Neural progenitor cell (in vitro differentiated cells): ENCODE results near the gene EXT2. TPM values are rescaled to one million over a fixed set of nuclear protein-coding genes. Genes with fewer than 3 reads are reported as not detected.

Source experiments
- DNase-seq: peaks from one replicate; pipeline ENCODE4 v3.0.0-alpha.2; 2016; ENCODE audit warnings: low spot score
- H2AFZ ChIP-seq: fragments of 200-600 bp; sonication (generic); replicated peaks from 2 replicates; pipeline ENCODE4 v1.6.1; 2016; ENCODE audit warnings: antibody characterized with exemption
- H3F3A ChIP-seq: fragments of 200-600 bp; sonication (generic); 2 replicates; pipeline ENCODE4 v1.6.1; 2016; ENCODE audit warnings: antibody characterized with exemption, low read depth
- H3K27ac ChIP-seq: fragments of 200-600 bp; sonication (generic); 2 replicates; pipeline ENCODE4 v1.5.1; 2016; ENCODE audit warnings: mild to moderate bottlenecking
- H3K27me3 ChIP-seq: fragments of 200-600 bp; sonication (generic); 2 replicates; pipeline ENCODE4 v1.6.1; 2016; ENCODE audit warnings: mild to moderate bottlenecking, moderate library complexity
- H3K36me3 ChIP-seq: fragments of 200-600 bp; sonication (generic); 2 replicates; pipeline ENCODE4 v1.5.1; 2016
- H3K4me1 ChIP-seq: fragments of 200-600 bp; sonication (generic); 2 replicates; pipeline ENCODE4 v1.6.1; 2016; ENCODE audit warnings: mixed run types
- H3K4me2 ChIP-seq: fragments of 200-600 bp; sonication (generic); 2 replicates; pipeline ENCODE4 v1.6.1; 2016
- H3K4me3 ChIP-seq: fragments of 200-600 bp; sonication (generic); 2 replicates; pipeline ENCODE4 v1.5.1; 2016
- H3K79me2 ChIP-seq: fragments of 200-600 bp; sonication (generic); 2 replicates; pipeline ENCODE4 v1.6.1; 2016; ENCODE audit warnings: low read depth
- H3K9ac ChIP-seq: fragments of 200-600 bp; sonication (generic); 2 replicates; pipeline ENCODE4 v1.6.1; 2016
- H3K9me3 ChIP-seq: fragments of 200-600 bp; sonication (generic); 2 replicates; pipeline ENCODE4 v1.5.1; 2016; ENCODE audit warnings: low read depth
- H4K20me1 ChIP-seq: fragments of 200-600 bp; sonication (generic); 2 replicates; pipeline ENCODE4 v1.6.1; 2016; ENCODE audit warnings: low read depth
- H3K27ac Mint-ChIP-seq: 3 replicates; pipeline ENCODE4 v1.8.0; 2021; ENCODE audit warnings: mixed read lengths
- H3K27me3 Mint-ChIP-seq: 2 replicates; pipeline ENCODE4 v1.8.0; 2022; ENCODE audit warnings: low read depth, mild to moderate bottlenecking, inconsistent platforms, moderate library complexity, mixed read lengths; ENCODE audit not compliant: insufficient read depth
- H3K36me3 Mint-ChIP-seq: 3 replicates; pipeline ENCODE4 v1.8.0; 2021; ENCODE audit warnings: mixed read lengths
- H3K4me1 Mint-ChIP-seq: 3 replicates; pipeline ENCODE4 v1.8.0; 2021; ENCODE audit warnings: mixed read lengths
- H3K4me3 Mint-ChIP-seq: 3 replicates; pipeline ENCODE4 v1.8.0; 2021; ENCODE audit warnings: mild to moderate bottlenecking, moderate library complexity, mixed read lengths
- H3K9me3 Mint-ChIP-seq: 3 replicates; pipeline ENCODE4 v1.8.0; 2020; ENCODE audit warnings: mixed read lengths
- EZH2 ChIP-seq: fragments of 200-600 bp; sonication (generic); IDR thresholded peaks from 2 replicates; pipeline ENCODE4 v1.6.1; 2017; ENCODE audit warnings: antibody characterized with exemption, mild to moderate bottlenecking, moderate library complexity
- EZH2phosphoT487 ChIP-seq: fragments of 200-600 bp; sonication (generic); IDR thresholded peaks from 2 replicates; pipeline ENCODE4 v1.6.1; 2017; ENCODE audit warnings: antibody characterized with exemption
- total RNA-seq: library from RNA; depleted of rRNA; stranded (reverse); fragments of >200 nt; gene quantifications from 2 replicates; pipeline ENCODE4 v1.2.3, GENCODE V29; 2015; ENCODE audit warnings: low replicate concordance
- TF ChIP-seq, protein P1 (sequence below): fragments of 200-600 bp; sonication (generic); IDR thresholded peaks from 2 replicates; pipeline ENCODE4 v1.5.1; 2017; ENCODE audit warnings: antibody characterized with exemption, mild to moderate bottlenecking

EXT2 gene
- total RNA-seq, 1 donor from 2014 or later: 70.4 TPM

DNA sequence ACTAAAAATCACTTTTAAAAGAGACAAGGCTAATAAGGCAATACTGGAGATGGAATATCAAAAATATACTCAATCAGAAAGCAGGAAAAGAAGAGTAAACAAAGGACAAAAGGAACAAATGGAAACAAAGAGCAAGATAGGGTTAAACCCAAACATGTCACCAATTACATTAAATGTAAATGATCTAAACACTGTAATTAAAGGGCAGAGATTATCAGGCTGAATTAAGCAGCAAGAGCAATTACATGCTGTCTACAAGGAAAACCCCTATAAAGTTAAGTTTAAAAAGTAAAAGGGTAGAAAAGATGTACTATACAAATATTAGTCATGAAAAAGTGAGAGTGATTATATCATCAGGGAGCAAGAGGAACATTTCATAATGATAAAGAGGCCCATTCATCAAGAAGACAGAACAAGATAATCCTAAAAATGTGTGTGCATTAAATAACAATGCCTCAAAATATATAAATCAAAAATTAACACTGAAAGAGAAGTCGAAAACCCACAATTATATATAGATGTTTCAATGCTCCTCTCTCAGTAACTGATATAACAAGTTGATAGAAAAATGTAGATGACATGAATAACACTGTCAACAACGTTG lies 157.6 kb downstream of the EXT2 start:
- TF ChIP-seq EZH2phosphoT487 (no peak), EZH2 (no peak)
- TF ChIP-seq, protein P1, sequence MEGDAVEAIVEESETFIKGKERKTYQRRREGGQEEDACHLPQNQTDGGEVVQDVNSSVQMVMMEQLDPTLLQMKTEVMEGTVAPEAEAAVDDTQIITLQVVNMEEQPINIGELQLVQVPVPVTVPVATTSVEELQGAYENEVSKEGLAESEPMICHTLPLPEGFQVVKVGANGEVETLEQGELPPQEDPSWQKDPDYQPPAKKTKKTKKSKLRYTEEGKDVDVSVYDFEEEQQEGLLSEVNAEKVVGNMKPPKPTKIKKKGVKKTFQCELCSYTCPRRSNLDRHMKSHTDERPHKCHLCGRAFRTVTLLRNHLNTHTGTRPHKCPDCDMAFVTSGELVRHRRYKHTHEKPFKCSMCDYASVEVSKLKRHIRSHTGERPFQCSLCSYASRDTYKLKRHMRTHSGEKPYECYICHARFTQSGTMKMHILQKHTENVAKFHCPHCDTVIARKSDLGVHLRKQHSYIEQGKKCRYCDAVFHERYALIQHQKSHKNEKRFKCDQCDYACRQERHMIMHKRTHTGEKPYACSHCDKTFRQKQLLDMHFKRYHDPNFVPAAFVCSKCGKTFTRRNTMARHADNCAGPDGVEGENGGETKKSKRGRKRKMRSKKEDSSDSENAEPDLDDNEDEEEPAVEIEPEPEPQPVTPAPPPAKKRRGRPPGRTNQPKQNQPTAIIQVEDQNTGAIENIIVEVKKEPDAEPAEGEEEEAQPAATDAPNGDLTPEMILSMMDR: no peak
- no peak overlapping the region for H3K4me2 ChIP-seq
- H3K79me2 ChIP-seq: no peaks in the 10 kb centered on the region
- no peaks in the 10 kb centered on the region for H3K27me3 ChIP-seq
- H3K9me3 ChIP-seq: peaks cover 11% of the 10 kb centered on the region
- H2AFZ ChIP-seq: no peak overlapping the region
- Mint-ChIP-seq H3K27ac (no peak overlapping the region), H3K36me3 (peaks cover 25% of the 10 kb centered on the region), H3K27me3 (peaks cover 3% of the 10 kb centered on the region), H3K4me1 (no peaks in the 10 kb centered on the region), H3K9me3 (peaks cover 24% of the 10 kb centered on the region), H3K4me3 (no peak overlapping the region)
- peaks cover 13% of the 10 kb centered on the region for H3K36me3 ChIP-seq
- no peak for DNase-seq
- H3K4me1 ChIP-seq: no peaks in the 10 kb centered on the region
- H4K20me1 ChIP-seq: no peaks in the 10 kb centered on the region
- no peaks in the 10 kb centered on the region for H3F3A ChIP-seq
- no peak overlapping the region for H3K27ac ChIP-seq
- H3K4me3 ChIP-seq: no peak overlapping the region
- no peak overlapping the region for H3K9ac ChIP-seq

- Histone ChIP-seq H3K27me3 (no peaks in the 10 kb centered on the region), H3K9me3 (peaks cover 11% of the 10 kb centered on the region), H3F3A (no peaks in the 10 kb centered on the region), H3K4me2 (no peak overlapping the region), H3K79me2 (no peaks in the 10 kb centered on the region), H3K4me3 (no peak overlapping the region), H3K36me3 (peaks cover 13% of the 10 kb centered on the region), H2AFZ (no peak overlapping the region), H3K9ac (no peak overlapping the region), H3K27ac (no peak overlapping the region), H3K4me1 (peaks cover 14% of the 10 kb centered on the region), H4K20me1 (no peaks in the 10 kb centered on the region)
- peaks cover 16% of the 10 kb centered on the region for H3K36me3 Mint-ChIP-seq
- H3K4me1 Mint-ChIP-seq: peaks cover 15% of the 10 kb centered on the region
- DNase-seq: no peak
- no peak overlapping the region for H3K4me3 Mint-ChIP-seq
- H3K27ac Mint-ChIP-seq: no peak overlapping the region
- TF ChIP-seq EZH2 (no peak), EZH2phosphoT487 (no peak)
- TF ChIP-seq, protein P1: no peak
- H3K27me3 Mint-ChIP-seq: peaks cover 7% of the 10 kb centered on the region
- peaks cover 24% of the 10 kb centered on the region for H3K9me3 Mint-ChIP-seq
Measured at GRCh38 chr11:44255406-44256071, 160.1 kb downstream of the EXT2 start.

- Mint-ChIP-seq H3K4me3 (no peak overlapping the region), H3K36me3 (peaks cover 9% of the 10 kb centered on the region), H3K9me3 (peaks cover 20% of the 10 kb centered on the region), H3K27ac (no peak overlapping the region), H3K27me3 (peaks cover 7% of the 10 kb centered on the region), H3K4me1 (peaks cover 22% of the 10 kb centered on the region)
- H3K27ac ChIP-seq: no peak overlapping the region
- H3K9ac ChIP-seq: no peak overlapping the region
- H3K9me3 ChIP-seq: peaks cover 11% of the 10 kb centered on the region
- H2AFZ ChIP-seq: no peak overlapping the region
- no peak for DNase-seq
- H4K20me1 ChIP-seq: no peaks in the 10 kb centered on the region
- H3K4me2 ChIP-seq: no peak overlapping the region
- TF ChIP-seq EZH2phosphoT487: no peak
- no peak for TF ChIP-seq EZH2
- TF ChIP-seq, protein P1: no peak
- H3K27me3 ChIP-seq: no peaks in the 10 kb centered on the region
- no peaks in the 10 kb centered on the region for H3K79me2 ChIP-seq
- peaks cover 9% of the 10 kb centered on the region for H3K36me3 ChIP-seq
- H3K4me3 ChIP-seq: no peak overlapping the region
- H3F3A ChIP-seq: no peaks in the 10 kb centered on the region
- H3K4me1 ChIP-seq: peaks cover 15% of the 10 kb centered on the region
Measured at GRCh38 chr11:44256673-44257291, 161.3 kb downstream of the EXT2 start.
